NCI-H2081 treated with DMSO at 0.1 percent for 48 hours (cell line): Measurements from ENCODE around the gene NAA60.
"Not testable (repeated sequence)": the region's sequence is repeated elsewhere in the genome, so short reads cannot be mapped to it uniquely, and the experiment has no call there.

Source experiments
- DNase-seq: peaks from one replicate; lab custom pipeline; 2025; lab: John Stamatoyannopoulos, UW

The NAA60 gene

DNA sequence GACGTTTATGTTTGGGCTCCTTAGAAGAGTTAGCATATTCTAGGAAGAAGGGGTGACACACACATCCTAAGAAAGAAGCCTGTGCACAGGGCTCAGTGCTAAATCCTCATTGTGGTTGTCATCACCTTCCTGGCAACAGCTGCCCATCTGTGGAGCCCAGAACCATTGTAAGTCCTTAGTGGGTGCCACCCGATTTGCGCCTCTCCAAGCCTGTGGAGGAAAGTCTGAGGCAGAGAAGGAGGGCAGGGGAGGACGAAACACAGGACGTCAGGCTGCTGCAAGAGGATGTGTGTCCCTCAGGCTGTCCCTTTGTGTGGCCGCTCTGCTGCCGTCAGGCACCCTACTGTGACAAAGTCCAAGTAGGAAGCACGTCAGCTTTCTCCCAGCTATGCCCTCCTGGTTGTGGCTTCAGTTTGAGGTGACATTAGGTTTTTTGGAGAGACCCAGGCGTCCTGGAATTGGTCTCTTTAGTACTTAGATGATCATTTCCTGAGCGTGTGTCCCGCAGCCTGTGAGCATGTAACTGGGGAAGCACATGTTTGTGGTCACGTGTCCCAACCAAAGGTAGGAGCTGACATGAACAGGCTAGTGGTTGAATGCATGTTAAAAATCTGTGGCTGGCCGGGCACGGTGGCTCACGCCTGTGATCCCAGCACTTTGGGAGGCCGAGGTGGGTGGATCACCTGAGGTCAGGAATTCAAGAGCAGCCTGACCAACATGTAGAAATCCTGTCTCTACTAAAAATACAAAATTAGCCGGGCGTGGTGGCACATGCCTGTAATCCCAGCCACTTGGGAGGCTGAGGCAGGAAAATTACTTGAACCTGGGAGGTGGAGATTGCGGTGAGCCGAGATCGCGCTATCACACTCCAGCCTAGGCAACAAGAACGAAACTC is 68.1 kb downstream of the NAA60 start:
- DNase-seq, result no peak

DNA sequence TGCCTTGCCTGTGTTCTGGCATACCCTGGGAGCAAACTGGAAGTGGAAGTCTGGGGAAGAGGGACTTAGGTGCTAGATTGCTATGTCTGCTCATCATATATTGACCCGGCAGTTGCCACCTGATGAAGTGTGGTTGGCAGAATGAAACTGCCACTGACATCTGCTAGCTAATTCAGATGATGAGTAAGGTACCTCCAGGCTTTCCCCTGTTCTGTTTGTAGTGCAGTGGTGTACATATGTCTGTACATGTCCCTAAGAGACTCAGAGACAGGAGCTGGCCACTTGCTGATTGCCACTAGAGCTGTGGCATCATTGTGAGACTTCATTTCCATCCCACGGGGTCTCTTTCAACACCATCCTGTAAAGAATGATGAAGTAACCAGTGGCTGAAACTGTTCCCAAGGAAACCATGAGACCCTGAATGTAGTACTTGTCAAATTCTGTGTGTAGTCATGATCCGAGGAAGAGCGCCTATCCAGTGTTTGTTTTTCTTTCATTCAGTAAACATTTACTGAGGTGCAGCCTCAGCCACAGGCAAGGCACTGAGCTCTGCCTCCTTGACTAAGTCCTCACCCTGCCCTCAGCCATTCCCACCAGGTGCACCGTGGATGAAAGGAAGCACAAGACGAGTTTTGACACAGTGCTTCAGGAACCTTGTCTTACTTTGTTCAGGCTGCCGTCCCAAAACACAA is 70.6 kb downstream of the NAA60 start:
- no peak for DNase-seq

DNA sequence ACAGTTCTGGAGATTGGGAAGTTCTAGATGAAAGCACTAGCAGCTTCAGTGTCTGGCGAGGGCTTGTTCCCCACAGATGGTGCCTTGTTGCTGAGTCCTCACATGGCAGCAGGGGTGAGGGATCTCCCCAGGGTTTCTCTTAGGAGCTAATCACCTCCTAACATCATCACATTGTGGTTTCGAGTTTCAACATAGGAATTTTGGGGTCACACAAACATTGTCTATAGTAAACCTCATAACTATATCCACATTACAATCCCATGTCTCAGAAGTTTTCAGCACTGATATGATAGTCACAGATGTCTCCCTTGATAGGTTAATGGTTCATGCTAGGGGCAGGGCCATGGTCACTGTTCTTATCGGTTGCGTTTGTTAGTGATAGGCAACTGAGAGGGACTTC is 71.1 kb downstream of the NAA60 start:
- no peak for DNase-seq

DNA sequence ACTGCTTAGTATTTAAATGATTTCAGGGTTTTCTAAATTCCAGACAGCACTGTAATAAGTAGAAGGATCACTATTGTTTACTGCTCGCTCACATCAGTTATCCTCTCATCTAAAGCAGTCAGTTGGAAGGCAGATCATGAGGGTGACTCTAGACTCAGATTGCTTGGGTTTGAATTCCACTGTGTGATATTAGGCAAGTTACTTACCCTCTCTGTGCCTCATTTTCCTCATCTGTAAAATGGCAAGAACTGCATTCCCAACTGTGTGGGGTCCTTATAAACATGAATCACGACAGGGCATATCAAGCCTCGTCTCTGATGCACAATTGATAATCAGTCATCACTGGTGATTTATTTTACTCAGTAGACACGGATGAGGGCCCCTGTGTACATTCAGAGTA is 72.4 kb downstream of the NAA60 start:
- no peak for DNase-seq

DNA sequence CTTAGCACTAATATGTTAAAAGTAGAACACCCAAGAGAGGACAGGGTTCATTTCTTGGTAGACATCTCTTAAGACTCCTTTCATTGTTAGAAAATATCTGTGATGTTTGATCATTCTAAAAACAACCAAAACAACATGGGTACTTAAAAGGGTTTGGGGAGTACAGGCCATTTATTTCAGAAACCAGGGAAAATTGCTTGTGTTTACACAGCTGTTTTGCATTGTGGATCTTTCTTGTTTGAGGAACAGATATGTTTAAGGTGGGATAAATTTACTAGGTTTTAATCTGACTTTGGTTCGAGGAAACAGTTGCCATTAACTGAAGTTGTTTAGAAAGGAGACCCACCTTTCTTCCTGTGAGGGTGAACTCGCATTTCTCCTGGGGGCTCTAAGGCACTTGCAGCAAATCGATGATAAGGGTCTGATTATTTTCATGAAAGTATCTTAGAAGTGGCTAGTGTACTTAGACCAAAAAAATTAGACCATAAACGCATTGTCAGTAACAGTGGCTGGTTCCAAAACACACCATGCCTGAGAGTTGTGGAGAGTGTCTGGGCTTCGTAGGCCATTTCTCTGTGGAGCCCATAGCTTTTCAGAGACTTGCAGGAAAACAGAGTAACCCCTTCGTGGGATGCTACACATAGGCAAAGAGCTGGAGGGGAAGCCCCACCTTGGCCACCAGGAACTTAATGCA is 75.0 kb downstream of the NAA60 start:
- no peak for DNase-seq

DNA sequence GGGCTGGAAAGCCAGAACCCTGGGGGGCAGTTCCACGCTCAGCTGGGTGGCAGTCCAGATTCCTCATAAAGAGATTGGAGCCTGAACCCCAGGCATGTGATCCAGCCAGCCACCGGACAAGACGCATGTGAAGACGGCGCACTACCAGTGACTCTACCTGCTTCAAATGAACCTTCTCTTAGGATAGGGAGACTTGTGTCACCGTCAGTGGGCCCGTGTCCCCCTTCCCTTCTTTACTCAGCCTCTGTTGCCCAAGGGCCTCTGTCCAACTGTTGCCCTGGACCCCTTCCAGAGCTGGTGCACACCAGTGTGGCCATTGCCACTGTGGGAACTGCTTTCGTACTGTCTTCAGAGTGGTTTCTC is 75.5 kb downstream of the NAA60 start:
- no peak for DNase-seq

DNA sequence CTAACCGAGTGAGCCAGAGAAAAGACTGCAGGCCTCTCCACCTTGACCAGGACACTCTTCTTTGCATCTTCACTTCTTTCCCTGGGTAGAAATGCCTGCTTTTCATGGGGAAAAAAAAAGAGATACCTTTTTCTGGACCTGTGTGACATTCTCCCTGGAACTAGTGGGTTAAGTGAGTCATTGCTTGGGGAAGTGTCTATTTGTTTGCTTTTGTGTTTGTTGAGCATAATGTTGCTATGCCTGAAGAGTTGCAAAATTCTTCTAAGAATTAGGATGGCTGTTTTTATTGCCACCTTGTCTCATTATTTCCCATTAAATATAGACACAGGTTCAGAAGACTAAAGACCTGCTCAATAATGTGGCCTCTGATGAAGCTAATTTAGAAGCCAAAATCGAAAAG is 76.1 kb downstream of the NAA60 start:
- DNase-seq, result no peak

DNA sequence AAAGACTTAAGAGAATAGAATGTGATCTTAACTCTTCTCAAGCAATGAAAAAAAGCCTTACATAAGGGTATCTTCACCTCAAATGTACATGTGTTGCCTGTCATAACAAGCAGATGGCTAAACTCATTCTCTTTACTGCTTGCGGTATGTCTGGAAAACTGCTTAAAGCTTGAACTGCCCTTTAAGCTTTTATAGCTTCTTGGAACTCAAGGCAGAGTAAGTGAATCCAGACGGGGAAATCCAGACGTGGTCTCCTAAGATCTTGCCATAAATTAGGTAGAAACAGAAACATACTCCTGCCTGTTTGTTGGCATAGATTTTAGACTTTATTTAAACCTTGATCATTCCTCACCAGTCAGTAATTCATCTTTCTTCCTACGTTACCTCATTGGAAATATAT is 76.9 kb downstream of the NAA60 start:
- no peak for DNase-seq

DNA sequence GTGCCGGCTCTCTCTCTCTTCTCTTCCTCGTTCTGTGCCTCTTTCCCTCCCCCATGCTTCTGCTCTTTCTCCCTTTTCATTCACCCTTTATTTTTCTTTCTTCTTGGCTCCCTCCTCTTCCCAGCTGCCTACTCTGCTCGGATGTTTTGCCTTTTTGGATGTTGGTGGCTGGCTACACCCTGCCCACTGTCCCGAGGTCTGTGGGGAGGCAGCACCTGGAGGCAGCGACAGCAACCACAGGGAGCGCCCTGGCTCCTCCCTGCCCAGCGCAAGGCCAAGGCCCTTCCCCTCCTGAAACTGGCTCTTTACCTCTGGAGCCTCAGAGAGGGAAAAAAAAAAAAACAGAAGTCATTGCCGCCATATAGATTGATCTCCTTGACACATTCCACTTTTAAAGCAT is 77.4 kb downstream of the NAA60 start:
- no peak for DNase-seq

DNA sequence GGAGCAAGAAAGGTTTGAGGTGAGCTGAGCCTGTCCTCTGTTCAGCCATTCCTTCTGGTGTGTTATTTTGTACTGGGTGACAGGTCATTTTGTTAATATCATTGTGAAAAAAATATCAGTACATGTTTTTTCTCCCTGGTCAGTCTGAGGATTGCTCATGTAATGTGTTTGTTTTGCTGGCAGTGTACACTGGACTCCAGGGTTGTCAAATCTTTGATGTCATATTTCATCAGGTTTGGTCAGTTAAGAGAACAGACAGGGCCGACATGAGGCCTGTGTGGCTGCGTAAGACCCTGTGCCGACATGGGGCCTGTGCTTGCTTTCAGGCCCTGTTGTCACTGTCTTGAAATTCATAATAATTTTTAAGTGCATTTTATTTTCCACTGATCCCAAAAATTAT is 79.8 kb downstream of the NAA60 start:
- DNase-seq, result no peak

DNA sequence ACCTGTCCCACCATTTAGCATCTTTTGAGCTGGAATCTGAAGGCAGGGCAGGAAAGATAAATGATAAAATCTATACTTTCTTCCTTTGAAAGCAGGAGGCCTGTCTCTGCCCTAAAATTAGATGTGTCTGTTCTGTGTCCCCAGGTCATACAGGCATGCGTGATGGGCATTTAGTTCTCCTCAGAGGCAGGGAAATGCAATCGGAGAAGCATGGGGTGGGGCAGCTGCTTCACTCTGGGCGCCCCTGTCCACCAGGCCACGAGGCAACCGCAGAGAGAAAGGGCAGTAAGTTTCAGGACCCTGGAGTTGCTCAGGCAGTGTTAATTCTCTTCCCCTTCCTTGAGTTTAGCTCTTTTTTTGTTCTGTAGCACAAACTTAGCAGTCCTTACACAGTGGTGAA is 82.5 kb downstream of the NAA60 start:
- DNase-seq, result no peak

DNA sequence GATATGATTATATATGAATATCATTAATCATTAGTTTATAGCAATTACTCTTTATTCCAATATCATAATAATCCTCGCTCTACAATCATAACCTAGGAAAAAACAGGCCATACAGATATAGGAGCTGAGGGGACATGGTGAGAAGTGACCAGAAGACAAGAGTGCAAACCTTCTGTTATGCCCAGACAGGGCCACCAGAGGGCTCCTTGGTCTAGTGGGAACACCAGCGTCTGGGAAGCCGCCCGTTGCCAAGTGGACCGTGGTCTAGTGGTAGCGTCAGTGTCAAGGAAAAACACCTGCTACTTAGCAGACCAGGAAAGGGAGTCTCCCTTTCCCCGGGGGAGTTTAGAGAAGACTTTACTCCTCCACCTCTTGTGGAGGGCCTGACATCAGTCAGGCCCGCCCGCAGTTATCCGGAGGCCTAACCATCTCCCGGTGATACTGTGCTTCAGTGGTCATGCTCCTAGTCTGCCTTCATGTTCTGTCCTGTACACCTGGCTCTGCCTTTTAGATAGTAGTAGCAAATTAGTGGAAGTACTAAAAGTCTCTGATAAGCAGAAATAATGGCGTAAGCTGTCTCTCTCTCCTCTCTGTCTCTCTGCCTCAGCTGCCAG is 83.8 kb downstream of the NAA60 start:
- not testable (repeated sequence) for DNase-seq

DNA sequence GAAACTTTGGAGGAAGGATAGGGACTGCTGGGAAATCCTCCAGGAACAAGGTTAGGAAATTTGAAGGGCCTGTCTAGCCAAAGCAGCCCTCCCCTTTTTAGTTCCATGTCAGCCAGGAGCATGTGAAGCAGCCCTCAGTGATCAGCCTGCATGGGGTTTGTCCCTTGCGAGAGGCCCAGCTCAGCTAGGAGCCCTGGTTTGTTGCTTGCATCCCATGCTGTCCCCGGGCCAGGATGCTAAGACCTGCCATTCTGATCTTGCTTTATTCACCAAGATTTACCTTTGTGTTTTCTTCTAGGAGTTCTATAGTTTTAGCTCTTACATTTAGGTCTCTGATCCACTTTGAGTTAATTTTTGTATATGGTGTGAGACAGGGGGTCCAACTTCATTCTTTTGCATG is 84.9 kb downstream of the NAA60 start:
- DNase-seq, result no peak

DNA sequence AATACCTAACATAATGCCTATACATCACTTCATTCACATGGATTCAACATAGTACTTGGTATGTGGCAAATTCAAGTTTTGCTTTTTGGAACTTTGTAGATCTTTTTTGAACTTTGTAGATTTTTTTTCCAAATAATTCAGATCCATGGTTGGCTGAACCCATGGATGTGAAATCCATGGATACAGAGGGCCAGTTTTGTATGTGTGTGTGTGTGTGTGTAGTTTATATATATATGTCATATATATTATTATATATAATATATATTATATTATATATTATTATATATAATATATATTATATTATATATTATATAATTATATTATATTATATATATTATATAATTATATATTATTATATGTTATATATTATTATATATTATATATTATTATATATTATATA is 85.7 kb downstream of the NAA60 start:
- no peak for DNase-seq

DNA sequence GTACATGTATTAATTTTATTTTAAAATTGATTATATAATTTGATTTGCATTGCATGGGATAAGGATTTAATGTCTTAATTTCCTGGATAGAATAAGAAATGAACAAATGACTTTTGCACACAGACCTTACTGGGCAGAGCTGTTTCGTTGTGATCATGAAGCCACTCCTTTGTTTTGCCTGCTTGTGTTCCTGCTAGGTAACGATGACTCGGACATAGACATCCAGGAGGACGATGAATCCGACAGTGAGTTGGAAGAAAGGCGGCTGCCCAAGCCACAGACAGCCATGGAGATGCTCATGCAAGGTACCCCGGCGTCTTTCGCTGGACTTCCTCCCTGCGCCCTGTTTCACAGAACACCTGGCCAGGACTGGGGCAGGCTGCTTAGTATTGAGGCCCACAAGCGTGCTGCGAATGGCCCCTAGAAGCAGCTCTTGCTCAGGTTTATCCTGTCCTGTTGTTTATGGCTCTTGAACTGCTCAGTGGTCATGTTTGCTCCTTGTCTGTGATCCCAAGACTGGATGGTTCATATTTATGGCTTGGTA is 87.0 kb downstream of the NAA60 start:
- no peak for DNase-seq

DNA sequence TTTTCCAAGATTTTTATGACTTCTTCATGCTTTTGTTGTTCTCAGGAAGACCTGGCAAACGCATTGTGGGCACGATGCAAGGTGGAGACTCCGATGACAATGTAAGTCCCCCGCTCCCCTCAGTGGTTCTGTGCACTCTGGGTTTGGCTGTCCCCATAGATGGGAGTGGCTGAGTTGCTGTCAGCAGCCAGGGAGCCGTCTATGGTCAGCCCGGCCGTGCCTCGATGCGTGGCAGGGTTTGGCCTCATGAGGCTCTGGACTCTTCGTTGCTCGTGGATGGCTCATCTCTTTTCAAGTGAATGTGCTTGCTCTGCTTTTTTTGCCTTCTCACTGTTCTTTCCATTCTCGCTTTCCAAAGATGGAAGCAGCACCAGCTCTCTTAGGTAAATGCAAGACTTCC is 89.3 kb downstream of the NAA60 start:
- no peak for DNase-seq

DNA sequence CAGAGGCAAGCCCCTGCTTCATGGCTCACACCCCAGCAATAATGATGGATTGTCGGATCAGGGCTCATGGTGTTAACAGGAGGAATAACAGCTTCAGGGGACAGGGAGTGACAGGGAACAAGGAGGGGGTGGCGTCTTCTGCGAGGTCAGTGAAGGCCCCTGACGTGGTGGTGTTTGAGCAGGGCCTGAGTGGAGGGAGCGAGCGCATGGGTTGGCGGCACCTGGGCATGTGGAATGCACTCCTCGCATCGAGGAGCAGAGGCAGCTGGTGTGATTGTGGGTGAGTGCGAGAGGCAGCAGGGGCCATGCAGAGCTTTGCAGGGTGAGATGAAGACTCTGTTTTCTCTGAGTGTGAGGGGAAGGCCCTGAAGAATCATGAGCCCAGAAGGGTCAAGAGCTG is 90.6 kb downstream of the NAA60 start:
- DNase-seq, result no peak

DNA sequence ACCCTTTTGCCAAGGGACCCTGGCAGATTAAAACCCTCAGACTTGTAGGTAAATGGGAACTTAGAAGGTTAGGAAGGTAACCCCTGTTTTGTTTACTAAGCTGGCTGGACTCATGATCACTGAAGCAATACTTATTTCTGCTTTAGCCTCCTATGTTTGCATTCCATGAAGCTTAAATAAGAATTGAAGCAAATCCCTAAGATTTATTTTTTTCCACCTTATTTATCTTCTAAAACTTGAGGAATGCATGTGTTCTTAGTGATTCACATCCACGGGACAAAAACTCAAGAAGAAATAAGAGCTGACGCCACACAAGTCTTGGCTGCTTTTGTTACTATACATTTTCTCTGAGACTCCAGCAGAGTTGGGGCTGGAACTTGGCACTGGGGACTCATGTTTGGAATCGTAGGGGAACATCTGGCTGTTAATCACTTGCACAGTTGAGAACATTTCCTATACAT is 92.8 kb downstream of the NAA60 start:
- no peak for DNase-seq
